ENCODE measurements around the gene DPCD. TPM values are rescaled to one million over a fixed set of nuclear protein-coding genes. Genes with fewer than 3 reads are reported as not detected.

Gene DPCD
- total RNA-seq, 2 donors from 2014 or later: 33.3 to 52.0 TPM

DNA sequence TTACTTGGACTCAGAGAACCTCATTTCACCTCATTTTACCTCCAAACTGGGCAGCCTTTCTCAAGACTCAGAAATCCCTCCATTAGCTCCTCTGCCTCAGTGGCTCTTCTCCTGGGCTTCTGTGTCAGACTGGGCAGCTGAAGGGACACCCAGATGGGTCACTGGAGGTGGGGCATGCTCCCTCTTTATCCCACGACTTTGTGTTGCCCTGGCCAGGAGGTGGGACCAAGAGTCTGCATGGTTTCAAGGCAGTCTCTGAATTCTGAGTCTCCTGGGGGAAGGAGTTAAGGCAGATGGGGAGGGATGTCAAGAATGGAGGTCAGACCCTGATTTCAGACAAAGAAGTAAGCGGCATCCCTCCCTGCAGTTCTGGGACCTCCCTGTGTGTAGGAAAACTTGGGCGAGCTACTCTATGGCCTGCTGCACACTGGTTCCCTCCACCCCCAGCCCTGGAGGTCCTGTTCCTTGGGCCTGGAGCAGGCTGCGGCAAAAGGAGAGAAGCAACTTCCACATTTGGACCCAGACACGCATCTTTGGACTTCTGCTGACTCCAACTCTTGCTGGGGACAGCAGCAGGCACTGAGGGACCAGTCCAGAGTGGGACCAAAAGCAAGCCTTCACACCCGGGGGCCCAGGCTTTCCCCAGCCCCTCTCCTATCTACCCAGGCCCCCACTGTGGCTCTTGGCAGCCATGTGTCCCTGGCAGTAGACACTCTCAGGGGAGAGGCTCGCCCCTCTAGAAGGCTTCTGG, 10.8 kb upstream of the DPCD start:
- Mint-ChIP-seq H3K27ac (no peak overlapping the region), H3K4me3 (no peak overlapping the region), H3K27me3 (ENCODE audit: insufficient read depth) (peaks cover 12% of the 10 kb centered on the region), H3K36me3 (ENCODE audit: low read depth) (peaks cover 52% of the 10 kb centered on the region), H3K4me1 (peaks cover 13% of the 10 kb centered on the region), H3K9me3 (peaks cover 13% of the 10 kb centered on the region)
- Histone ChIP-seq H3K9me3 (ENCODE audit: control insufficient read depth, low read length) (peaks cover 9% of the 10 kb centered on the region), H3K27ac (ENCODE audit: low read depth, low read length) (no peak overlapping the region), H3K4me1 (ENCODE audit: control insufficient read depth, insufficient read depth, low read length) (peaks cover 3% of the 10 kb centered on the region), H3K4me3 (ENCODE audit: low read length) (no peak overlapping the region), H3K27me3 (ENCODE audit: control insufficient read depth, insufficient read depth, low read length, poor library complexity, severe bottlenecking) (peaks cover 9% of the 10 kb centered on the region), H3K9ac (ENCODE audit: extremely low read depth, low read length, poor library complexity, severe bottlenecking) (no peak overlapping the region), H3K36me3 (ENCODE audit: control insufficient read depth, insufficient read depth, low read length) (peaks cover 27% of the 10 kb centered on the region)
- TF ChIP-seq, protein P1, sequence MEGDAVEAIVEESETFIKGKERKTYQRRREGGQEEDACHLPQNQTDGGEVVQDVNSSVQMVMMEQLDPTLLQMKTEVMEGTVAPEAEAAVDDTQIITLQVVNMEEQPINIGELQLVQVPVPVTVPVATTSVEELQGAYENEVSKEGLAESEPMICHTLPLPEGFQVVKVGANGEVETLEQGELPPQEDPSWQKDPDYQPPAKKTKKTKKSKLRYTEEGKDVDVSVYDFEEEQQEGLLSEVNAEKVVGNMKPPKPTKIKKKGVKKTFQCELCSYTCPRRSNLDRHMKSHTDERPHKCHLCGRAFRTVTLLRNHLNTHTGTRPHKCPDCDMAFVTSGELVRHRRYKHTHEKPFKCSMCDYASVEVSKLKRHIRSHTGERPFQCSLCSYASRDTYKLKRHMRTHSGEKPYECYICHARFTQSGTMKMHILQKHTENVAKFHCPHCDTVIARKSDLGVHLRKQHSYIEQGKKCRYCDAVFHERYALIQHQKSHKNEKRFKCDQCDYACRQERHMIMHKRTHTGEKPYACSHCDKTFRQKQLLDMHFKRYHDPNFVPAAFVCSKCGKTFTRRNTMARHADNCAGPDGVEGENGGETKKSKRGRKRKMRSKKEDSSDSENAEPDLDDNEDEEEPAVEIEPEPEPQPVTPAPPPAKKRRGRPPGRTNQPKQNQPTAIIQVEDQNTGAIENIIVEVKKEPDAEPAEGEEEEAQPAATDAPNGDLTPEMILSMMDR (conservative IDR thresholded peaks at IDR 0.05): no peak
- WGBS, 2 experiments (ENCODE audit: insufficient coverage in 1 of 2, insufficient read length in 1 of 2): 89% methylated on average over 4 to 7 of the region's 7 CpGs
- DNase-seq: no peak

DNA sequence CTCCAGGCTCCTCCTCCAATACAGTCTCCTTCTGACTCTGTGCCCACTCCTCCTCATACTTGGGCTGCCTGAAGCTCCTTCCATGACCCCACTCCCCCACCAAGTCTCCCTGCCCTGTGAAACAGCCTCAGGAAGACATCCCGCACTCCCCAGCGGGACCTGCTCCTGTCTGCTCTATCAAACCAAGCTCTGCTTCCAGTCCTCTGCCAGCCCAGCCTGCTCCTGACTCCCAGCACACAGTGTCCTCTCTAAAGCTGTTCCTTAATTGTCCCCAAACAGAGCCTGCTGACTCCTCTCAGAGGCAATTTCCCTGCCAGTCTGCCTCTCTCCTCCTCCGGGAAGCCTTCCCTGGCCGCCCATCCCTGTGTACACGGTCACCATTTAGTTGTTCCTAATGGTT, 9.9 kb upstream of the DPCD start:
- TF ChIP-seq, protein P1 (conservative IDR thresholded peaks at IDR 0.05): no peak
- no peak overlapping the region for H3K27ac Mint-ChIP-seq
- no peak overlapping the region for H3K4me3 ChIP-seq (ENCODE audit: low read length)
- peaks cover under 1% of the 10 kb centered on the region for H3K27me3 ChIP-seq (ENCODE audit: control insufficient read depth, insufficient read depth, low read length, poor library complexity, severe bottlenecking)
- H3K27me3 Mint-ChIP-seq (ENCODE audit: insufficient read depth): peaks cover 4% of the 10 kb centered on the region
- H3K4me1 ChIP-seq (ENCODE audit: control insufficient read depth, insufficient read depth, low read length): peaks cover 3% of the 10 kb centered on the region
- peaks cover 13% of the 10 kb centered on the region for H3K4me1 Mint-ChIP-seq
- 91 to 96% methylated on average over 4 to 5 of the region's 5 CpGs for WGBS, 2 experiments (ENCODE audit: insufficient coverage in 1 of 2, insufficient read length in 1 of 2)
- DNase-seq: no peak
- peaks cover 9% of the 10 kb centered on the region for H3K9me3 ChIP-seq (ENCODE audit: control insufficient read depth, low read length)
- H3K27ac ChIP-seq (ENCODE audit: low read depth, low read length): no peak overlapping the region
- H3K36me3 ChIP-seq (ENCODE audit: control insufficient read depth, insufficient read depth, low read length): peaks cover 36% of the 10 kb centered on the region
- H3K4me3 Mint-ChIP-seq: no peak overlapping the region
- H3K36me3 Mint-ChIP-seq (ENCODE audit: low read depth): peaks cover 57% of the 10 kb centered on the region
- H3K9ac ChIP-seq (ENCODE audit: extremely low read depth, low read length, poor library complexity, severe bottlenecking): no peak overlapping the region
- H3K9me3 Mint-ChIP-seq: peaks cover 8% of the 10 kb centered on the region

DNA sequence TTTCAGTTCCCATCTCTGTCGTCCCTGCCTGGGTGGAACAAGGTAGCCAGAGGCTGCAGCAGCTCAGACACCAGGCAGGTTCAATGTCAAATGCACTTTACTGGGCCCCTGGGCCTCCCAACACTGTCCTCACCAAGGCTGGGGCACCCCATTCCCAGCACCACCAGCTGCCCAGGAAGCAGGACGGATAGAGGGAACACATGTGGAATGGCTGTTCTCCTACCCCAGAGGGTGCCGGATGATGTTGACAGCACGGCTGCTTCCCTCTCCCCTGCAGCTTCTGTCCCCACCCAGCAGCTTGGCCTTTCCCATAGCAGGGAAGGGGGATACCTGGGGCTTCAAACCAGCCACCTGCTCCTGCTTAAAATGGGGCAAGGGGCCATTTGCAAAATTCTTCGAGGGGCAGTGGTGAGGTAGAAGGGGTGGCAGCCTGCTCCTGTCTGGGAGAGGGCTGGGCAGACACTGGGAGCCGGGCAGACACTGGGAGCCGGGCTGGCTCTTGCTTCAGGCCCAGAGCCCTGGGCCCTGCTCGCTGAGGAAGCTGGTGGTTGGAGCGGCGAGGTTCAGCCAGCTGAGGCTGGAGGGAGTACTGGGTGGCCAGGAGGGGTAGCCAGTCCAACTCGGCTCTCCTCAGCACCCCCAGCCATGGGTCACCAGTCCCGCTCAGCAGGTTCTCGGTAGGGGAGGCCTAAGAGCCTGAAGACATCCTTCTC, 9.2 kb upstream of the DPCD start:
- TF ChIP-seq, protein P1 (conservative IDR thresholded peaks at IDR 0.05): no peak
- no peaks in the 10 kb centered on the region for H3K27me3 Mint-ChIP-seq (ENCODE audit: insufficient read depth)
- peaks cover 43% of the 10 kb centered on the region for H3K36me3 ChIP-seq (ENCODE audit: control insufficient read depth, insufficient read depth, low read length)
- H3K4me1 Mint-ChIP-seq: peaks cover 13% of the 10 kb centered on the region
- H3K4me3 ChIP-seq (ENCODE audit: low read length): no peak overlapping the region
- peaks cover 9% of the 10 kb centered on the region for H3K9me3 ChIP-seq (ENCODE audit: control insufficient read depth, low read length)
- no peak overlapping the region for H3K9ac ChIP-seq (ENCODE audit: extremely low read depth, low read length, poor library complexity, severe bottlenecking)
- peaks cover 63% of the 10 kb centered on the region for H3K36me3 Mint-ChIP-seq (ENCODE audit: low read depth)
- DNase-seq: no peak
- H3K4me1 ChIP-seq (ENCODE audit: control insufficient read depth, insufficient read depth, low read length): peaks cover 3% of the 10 kb centered on the region
- WGBS, 2 experiments (ENCODE audit: insufficient coverage in 1 of 2, insufficient read length in 1 of 2): 92 to 100% methylated on average over 7 to 13 of the region's 13 CpGs
- H3K9me3 Mint-ChIP-seq: peaks cover 8% of the 10 kb centered on the region
- no peak overlapping the region for H3K4me3 Mint-ChIP-seq
- H3K27ac ChIP-seq (ENCODE audit: low read depth, low read length): no peak overlapping the region
- H3K27me3 ChIP-seq (ENCODE audit: control insufficient read depth, insufficient read depth, low read length, poor library complexity, severe bottlenecking): no peaks in the 10 kb centered on the region
- H3K27ac Mint-ChIP-seq: no peak overlapping the region

All from endodermal cell (in vitro differentiated cells).